ENCODE data around the gene TBCD.

The TBCD gene

DNA sequence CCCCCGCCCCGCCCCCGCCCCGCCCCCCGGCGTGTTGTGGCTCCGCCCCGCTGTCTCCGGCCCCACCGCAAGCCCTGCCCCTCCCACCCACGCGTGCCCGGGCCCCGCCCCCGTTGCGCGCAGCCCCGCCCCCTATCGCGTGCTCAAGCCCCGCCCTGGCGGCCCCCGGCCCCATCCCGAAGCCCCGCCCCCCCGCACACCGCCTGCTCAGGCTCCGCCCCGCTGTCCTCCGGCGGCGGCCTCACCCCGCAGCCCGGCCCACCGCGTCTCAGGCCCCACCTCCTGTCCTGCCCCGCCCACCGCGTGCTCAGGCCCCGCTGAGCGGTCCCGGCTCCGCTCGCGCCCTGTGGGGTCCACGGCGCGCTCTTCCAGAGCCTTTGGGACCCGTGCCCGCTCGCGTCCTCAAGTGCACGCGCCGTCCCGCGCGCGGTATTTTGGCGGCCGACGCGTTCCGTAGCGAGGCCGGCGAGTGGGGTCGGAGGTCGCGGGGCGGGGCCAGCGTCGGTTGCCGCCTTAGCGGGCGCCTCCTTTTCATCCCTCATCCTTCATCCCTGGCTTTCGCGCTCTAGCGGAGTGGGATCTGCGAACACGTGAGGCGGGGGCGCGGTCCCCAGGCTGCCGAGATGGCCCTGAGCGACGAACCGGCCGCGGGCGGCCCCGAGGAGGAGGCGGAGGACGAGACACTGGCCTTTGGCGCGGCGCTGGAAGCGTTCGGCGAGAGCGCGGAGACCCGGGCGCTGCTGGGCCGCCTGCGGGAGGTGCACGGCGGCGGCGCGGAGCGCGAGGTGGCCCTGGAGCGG, at the start of gene TBCD:
Gene TBCD (plus strand): TSS at position 495 of the 800 bp plus-strand sequence. CDS start 129 bp downstream, at position 624.
- Mint-ChIP-seq H3K27ac (ENCODE audit: low read depth) (no peak within 1 kb of the TSS), H3K4me3 (peak within 1 kb of the TSS; percentile 78), H3K9me3 (no peaks in the 10 kb centered on the region), H3K4me1 (peaks cover 25% of the 10 kb centered on the region), H3K36me3 (ENCODE audit: insufficient read depth) (peaks cover 7% of the 10 kb centered on the region), H3K27me3 (no peaks in the 10 kb centered on the region)
- DNase-seq (ENCODE audit: low spot score in 2 of 2) (peak; percentile 69), ATAC-seq (replicated peaks; ENCODE audit: extremely low read depth, poor library complexity, severe bottlenecking) (peak; percentile 69)

DNA sequence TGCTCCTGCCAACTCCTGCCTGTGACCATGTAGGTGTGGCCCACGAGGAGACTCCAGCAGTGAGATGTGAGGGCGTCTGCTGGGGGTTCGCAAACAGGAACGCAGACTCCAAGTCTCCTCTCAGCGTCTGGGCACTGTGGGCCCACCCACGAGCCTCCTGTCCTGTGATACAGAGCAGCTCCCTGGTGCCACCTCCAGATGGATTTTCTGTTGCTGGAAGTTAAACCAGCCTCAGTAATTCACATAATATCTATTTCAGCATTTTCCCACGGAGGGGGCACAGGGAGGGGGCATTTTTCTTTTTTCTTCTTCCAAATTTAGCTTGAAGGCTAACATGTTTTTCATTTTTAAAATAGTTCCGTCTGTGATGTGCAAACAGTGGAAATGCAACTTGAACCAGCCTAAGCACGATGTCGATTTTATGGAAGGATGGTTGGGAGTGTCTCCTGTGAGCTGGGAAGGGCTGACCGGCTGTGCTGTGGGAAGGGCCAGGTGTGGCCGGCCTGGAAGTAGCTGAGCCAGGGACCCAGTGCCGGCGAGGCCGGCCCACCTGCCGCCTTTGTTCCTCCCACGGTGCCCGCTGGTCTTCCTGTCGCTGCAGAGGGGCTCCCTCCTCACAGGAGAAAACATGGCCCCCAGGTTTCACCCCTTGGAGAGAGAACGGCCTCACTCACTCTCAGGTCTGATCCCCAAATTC, 49.5 kb upstream of the TBCD start:
- Mint-ChIP-seq H3K4me1 (peaks cover 7% of the 10 kb centered on the region), H3K9me3 (no peaks in the 10 kb centered on the region), H3K27ac (ENCODE audit: low read depth) (no peak overlapping the region), H3K27me3 (no peaks in the 10 kb centered on the region), H3K36me3 (ENCODE audit: insufficient read depth) (peaks cover 1% of the 10 kb centered on the region), H3K4me3 (no peak overlapping the region)
- ATAC-seq (replicated peaks; ENCODE audit: extremely low read depth, poor library complexity, severe bottlenecking) (no peak), DNase-seq (ENCODE audit: low spot score in 2 of 2) (no peak)

DNA sequence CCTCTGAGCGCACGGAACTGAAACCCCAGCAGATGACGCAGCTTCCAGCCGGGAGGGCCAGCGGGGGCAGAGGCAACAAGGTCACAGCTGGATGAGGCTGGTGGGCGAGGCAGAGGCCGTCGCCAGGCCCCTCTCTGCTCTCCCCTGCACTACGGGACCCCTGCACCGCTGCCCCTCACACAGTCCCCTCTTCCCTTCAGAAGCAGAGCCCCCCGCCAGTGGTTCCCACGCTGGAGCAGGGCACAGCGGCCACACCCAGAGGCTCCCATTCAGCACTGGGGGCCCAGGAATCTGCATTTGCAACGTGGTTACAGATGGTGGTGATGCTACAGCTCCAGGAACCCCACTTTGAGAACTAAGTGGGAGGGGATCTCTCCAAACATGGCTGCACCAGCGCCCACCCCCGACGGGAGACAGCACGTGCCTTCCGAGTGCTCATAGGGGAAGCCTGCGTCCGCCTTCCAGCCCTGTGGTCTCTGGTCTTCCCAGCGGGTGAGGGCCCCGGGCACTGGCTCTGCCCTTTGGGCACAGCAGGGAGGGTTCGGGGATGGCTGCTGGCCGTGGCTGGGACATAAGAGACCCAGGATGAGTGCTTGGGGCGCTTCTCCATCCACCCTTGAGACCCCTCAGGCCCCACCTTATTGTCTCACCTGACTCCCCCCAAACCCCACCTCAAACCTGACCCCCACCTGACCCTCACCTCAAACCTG, 48.7 kb upstream of the TBCD start:
- no peak overlapping the region for H3K27ac Mint-ChIP-seq (ENCODE audit: low read depth)
- no peaks in the 10 kb centered on the region for H3K36me3 Mint-ChIP-seq (ENCODE audit: insufficient read depth)
- ATAC-seq (replicated peaks; ENCODE audit: extremely low read depth, poor library complexity, severe bottlenecking) (no peak), DNase-seq (ENCODE audit: low spot score in 2 of 2) (no peak)
- H3K27me3 Mint-ChIP-seq: no peaks in the 10 kb centered on the region
- no peak overlapping the region for H3K4me3 Mint-ChIP-seq
- peaks cover 6% of the 10 kb centered on the region for H3K4me1 Mint-ChIP-seq
- no peaks in the 10 kb centered on the region for H3K9me3 Mint-ChIP-seq

DNA sequence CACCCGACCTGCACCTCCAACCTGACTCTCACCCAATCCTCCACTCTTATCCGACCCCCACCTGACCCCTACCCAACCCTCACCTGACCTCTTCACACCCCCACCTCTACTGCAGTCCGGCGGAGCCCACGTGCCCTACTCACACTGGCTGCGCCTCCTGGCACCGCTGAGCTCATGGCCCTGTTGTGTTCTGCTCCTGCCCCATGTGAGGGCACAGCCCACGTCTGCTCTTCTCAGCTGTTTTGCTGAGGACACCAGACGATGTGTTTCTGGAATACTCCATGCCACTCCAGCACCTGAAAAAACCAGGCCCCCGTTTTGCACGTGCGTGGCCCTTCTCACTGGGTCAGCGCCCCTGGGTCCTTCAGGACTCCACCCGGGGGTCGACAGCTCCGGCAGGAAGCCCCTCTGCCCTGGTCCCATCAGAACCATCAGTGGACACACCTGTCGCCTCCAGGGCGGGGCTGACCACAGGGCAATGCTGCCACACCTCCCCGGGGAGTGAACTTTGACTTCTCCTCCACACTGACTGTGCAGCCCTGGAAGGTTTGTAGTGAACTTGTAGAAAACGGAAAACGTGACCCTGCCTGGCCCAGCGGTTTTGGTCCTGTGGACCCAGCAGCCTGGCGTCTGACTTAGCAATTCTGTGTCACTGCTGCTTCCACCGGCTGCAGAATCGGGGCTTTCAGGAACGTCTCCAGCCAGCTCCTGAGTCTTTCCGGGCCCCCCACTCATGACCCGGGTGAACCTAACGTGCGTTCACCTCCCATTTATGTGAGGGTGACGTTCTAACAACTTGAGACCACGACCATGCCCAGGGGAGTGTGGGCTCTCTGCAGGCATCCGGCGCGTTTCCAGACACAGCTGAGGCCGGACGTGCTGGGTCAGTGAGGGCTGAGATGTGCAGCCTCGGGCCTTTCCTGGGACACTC, 47.7 kb upstream of the TBCD start:
- no peak overlapping the region for H3K4me3 Mint-ChIP-seq
- DNase-seq (ENCODE audit: low spot score in 2 of 2) (no peak), ATAC-seq (replicated peaks; ENCODE audit: extremely low read depth, poor library complexity, severe bottlenecking) (no peak)
- H3K27me3 Mint-ChIP-seq: no peaks in the 10 kb centered on the region
- no peaks in the 10 kb centered on the region for H3K36me3 Mint-ChIP-seq (ENCODE audit: insufficient read depth)
- H3K9me3 Mint-ChIP-seq: no peaks in the 10 kb centered on the region
- H3K27ac Mint-ChIP-seq (ENCODE audit: low read depth): no peak overlapping the region
- H3K4me1 Mint-ChIP-seq: peaks cover 5% of the 10 kb centered on the region

DNA sequence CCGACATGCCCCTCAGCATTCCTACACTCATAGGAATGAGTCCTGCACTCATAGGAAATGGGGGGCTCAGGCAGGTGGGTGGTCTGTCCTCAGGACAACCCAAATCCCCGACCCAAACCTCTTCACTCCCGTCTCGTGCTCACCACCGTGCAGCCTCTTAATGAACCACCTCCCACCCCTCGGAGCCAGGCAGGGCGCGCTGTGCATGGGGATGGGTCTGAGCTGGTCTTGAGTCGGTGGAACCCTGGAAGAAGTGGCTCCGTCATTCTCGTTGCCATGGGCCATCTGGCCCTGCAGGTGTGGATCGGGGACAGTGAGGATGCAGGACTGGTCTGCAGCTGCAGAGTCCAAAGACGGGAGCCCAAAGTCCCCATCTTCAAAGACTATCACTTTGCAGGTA, 47.0 kb upstream of the TBCD start:
- ATAC-seq (replicated peaks; ENCODE audit: extremely low read depth, poor library complexity, severe bottlenecking) (no peak), DNase-seq (ENCODE audit: low spot score in 2 of 2) (no peak)
- H3K36me3 Mint-ChIP-seq (ENCODE audit: insufficient read depth): no peaks in the 10 kb centered on the region
- no peak overlapping the region for H3K4me3 Mint-ChIP-seq
- no peak overlapping the region for H3K27ac Mint-ChIP-seq (ENCODE audit: low read depth)
- no peaks in the 10 kb centered on the region for H3K27me3 Mint-ChIP-seq
- no peaks in the 10 kb centered on the region for H3K4me1 Mint-ChIP-seq
- H3K9me3 Mint-ChIP-seq: no peaks in the 10 kb centered on the region

GRCh38 chr17:82705756-82706155, 46.1 kb upstream of the TBCD start:
- no peak for DNase-seq (ENCODE audit: low spot score in 2 of 2)
- H3K9me3 Mint-ChIP-seq: no peaks in the 10 kb centered on the region
- ATAC-seq (replicated peaks; ENCODE audit: extremely low read depth, poor library complexity, severe bottlenecking): no peak
- H3K27ac Mint-ChIP-seq (ENCODE audit: low read depth): no peak overlapping the region
- no peaks in the 10 kb centered on the region for H3K4me1 Mint-ChIP-seq
- no peak overlapping the region for H3K4me3 Mint-ChIP-seq
- H3K36me3 Mint-ChIP-seq (ENCODE audit: insufficient read depth): no peaks in the 10 kb centered on the region
- no peaks in the 10 kb centered on the region for H3K27me3 Mint-ChIP-seq

DNA sequence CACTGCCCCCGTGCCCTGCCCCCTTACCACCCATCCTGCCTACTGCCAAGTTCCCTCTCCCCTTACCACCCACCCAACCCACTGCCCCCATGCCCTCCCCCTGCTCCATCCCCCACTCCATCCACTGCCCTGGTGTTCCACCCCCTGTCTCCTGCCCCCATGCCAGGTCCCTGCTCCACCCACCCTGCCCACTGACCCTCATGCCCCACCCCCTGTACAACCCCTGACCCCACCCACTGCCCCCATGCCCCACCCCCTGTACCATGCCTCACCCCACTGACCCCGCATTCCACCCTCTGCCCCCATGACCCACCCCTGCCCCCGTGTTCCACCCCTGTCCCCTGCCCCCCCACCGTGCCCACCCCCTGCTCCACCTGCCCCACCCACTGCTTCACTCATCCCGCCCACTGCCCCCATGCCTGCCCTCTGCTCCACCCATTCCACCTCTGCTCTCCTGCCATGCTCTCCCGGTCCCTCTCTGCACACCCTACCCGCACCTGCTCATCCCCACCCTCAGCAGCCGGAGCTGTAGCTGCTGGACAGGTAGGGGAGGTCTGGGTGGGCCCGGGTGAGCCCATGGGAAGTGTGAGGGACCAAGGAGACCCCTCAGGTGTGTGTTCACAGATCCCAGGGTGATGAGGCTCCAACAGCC, 42.7 kb upstream of the TBCD start:
- DNase-seq (ENCODE audit: low spot score in 2 of 2) (no peak), ATAC-seq (replicated peaks; ENCODE audit: extremely low read depth, poor library complexity, severe bottlenecking) (no peak)
- H3K27me3 Mint-ChIP-seq: no peaks in the 10 kb centered on the region
- H3K4me1 Mint-ChIP-seq: no peaks in the 10 kb centered on the region
- no peaks in the 10 kb centered on the region for H3K9me3 Mint-ChIP-seq
- no peak overlapping the region for H3K27ac Mint-ChIP-seq (ENCODE audit: low read depth)
- peaks cover 2% of the 10 kb centered on the region for H3K36me3 Mint-ChIP-seq (ENCODE audit: insufficient read depth)
- no peak overlapping the region for H3K4me3 Mint-ChIP-seq

- ATAC-seq (replicated peaks; ENCODE audit: extremely low read depth, poor library complexity, severe bottlenecking) (no peak), DNase-seq (ENCODE audit: low spot score in 2 of 2) (no peak)
- Mint-ChIP-seq H3K27ac (ENCODE audit: low read depth) (no peak overlapping the region), H3K27me3 (no peaks in the 10 kb centered on the region), H3K4me1 (no peaks in the 10 kb centered on the region), H3K4me3 (no peak overlapping the region), H3K9me3 (no peaks in the 10 kb centered on the region), H3K36me3 (ENCODE audit: insufficient read depth) (peaks cover 2% of the 10 kb centered on the region)
Observed at GRCh38 chr17:82709676-82710498, 42.0 kb upstream of the TBCD start.

DNA sequence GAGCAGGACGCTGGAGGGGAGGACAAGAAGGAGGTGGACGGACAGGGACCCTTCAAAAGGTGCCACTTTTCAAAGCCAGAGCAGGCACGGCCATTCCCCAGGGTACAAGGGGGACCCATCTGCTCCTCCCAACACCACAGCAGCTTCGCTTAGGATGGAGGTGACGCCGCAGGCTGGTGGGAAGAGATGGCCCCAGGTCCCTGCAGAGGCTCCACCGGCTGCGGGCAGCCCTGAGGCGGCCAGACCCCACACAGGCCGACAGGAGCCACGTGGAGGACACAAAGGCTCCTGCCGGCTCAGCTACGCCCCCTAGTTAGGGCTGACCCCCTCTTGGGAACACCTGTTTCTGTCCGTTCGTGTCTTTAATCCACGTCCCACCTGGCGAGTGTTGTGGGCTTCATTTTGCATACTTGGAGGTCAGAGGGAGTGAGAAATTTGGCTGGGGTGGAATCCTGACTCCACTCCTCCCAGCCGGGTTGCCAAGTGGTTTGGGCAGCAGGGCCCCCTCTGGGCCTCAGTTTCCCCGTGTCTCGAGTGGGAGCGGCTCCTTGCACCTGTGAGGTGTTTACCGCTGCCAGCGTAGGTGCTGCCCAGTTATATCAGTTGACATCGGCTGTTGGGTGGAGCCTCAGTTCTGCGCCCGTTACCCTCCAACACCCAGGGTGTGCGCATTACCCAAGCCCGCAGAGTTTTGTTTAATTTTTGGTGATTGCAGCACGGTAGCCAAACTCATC, 41.2 kb upstream of the TBCD start:
- no peak for ATAC-seq (replicated peaks; ENCODE audit: extremely low read depth, poor library complexity, severe bottlenecking)
- Mint-ChIP-seq H3K27me3 (no peaks in the 10 kb centered on the region), H3K9me3 (no peaks in the 10 kb centered on the region), H3K36me3 (ENCODE audit: insufficient read depth) (peaks cover 2% of the 10 kb centered on the region), H3K4me3 (no peak overlapping the region), H3K4me1 (no peaks in the 10 kb centered on the region), H3K27ac (ENCODE audit: low read depth) (no peak overlapping the region)
- DNase-seq (ENCODE audit: low spot score in 2 of 2): no peak

- Mint-ChIP-seq H3K4me1 (peaks cover 12% of the 10 kb centered on the region), H3K27me3 (no peaks in the 10 kb centered on the region), H3K27ac (ENCODE audit: low read depth) (no peak overlapping the region), H3K4me3 (no peak overlapping the region), H3K9me3 (no peaks in the 10 kb centered on the region), H3K36me3 (ENCODE audit: insufficient read depth) (peaks cover 2% of the 10 kb centered on the region)
- ATAC-seq (replicated peaks; ENCODE audit: extremely low read depth, poor library complexity, severe bottlenecking): no peak
- DNase-seq (ENCODE audit: low spot score in 2 of 2): no peak
Observed at GRCh38 chr17:82713071-82713723, 38.7 kb upstream of the TBCD start.

Data from central memory CD8-positive, alpha-beta T cell (primary cell).